OCI-LY7 (cell line): ENCODE data around the gene MACC1. TPM values are rescaled to one million over a fixed set of nuclear protein-coding genes. Genes with fewer than 3 reads are reported as not detected.

Experiments
- BruUV-seq: library from RNA; stranded (reverse); fragments of 400-500 nt; replicated peaks from 2 replicates; lab custom pipeline; 2021; lab: Mats Ljungman, UMichigan
- CTCF ChIA-PET: fragments of 300-600 bp; sonication (Branson Sonifier 250); formaldehyde crosslinking; loops from one replicate; lab custom pipeline; 2022; ENCODE audit warnings: antibody characterized with exemption; ENCODE audit not compliant: unreplicated experiment; lab: Charles Lee
- POLR2A ChIA-PET: fragments of 300-600 bp; sonication (Branson Sonifier 250); formaldehyde crosslinking; loops from one replicate; lab custom pipeline; 2022; ENCODE audit warnings: antibody characterized with exemption; lab: Charles Lee
- DNase-seq: peaks from one replicate; pipeline ENCODE4 v3.0.0-alpha.2; 2015; ENCODE audit warnings: low spot score
- H2AFZ ChIP-seq: fragments of 200-600 bp; sonication (generic), shearing (Covaris generic); 2 replicates; pipeline ENCODE4 v1.6.1; 2014; ENCODE audit warnings: mild to moderate bottlenecking, antibody characterized with exemption, low read length, moderate library complexity
- H3K27ac ChIP-seq: fragments of 200-600 bp; sonication (generic); 2 replicates; pipeline ENCODE4 v1.5.1; 2014; ENCODE audit warnings: mixed run types, low read depth, mild to moderate bottlenecking, moderate library complexity, low read length, inconsistent platforms; ENCODE audit not compliant: poor library complexity, severe bottlenecking
- H3K36me3 ChIP-seq: fragments of 200-600 bp; sonication (generic); 2 replicates; pipeline ENCODE4 v1.6.1; 2014; ENCODE audit warnings: mild to moderate bottlenecking, antibody characterized with exemption, low read length, moderate library complexity, mixed read lengths; ENCODE audit not compliant: insufficient read depth
- H3K4me1 ChIP-seq: fragments of 200-600 bp; sonication (generic); 2 replicates; pipeline ENCODE4 v1.5.1; 2014; ENCODE audit warnings: mild to moderate bottlenecking, low read length; ENCODE audit not compliant: insufficient read depth, poor library complexity, severe bottlenecking
- H3K4me2 ChIP-seq: fragments of 200-600 bp; sonication (generic); 2 replicates; pipeline ENCODE4 v1.6.1; 2014; ENCODE audit warnings: mild to moderate bottlenecking, low read length
- H3K4me3 ChIP-seq: fragments of 200-600 bp; sonication (generic); 2 replicates; pipeline ENCODE4 v1.5.1; 2014; ENCODE audit warnings: mild to moderate bottlenecking, low read depth, low read length; ENCODE audit not compliant: poor library complexity, severe bottlenecking
- H3K79me2 ChIP-seq: fragments of 200-600 bp; sonication (generic); 2 replicates; pipeline ENCODE4 v1.6.1; 2016; ENCODE audit warnings: low read depth, mild to moderate bottlenecking, low read length, moderate library complexity, mixed read lengths; ENCODE audit not compliant: insufficient read depth
- H3K9me2 ChIP-seq: fragments of 200-600 bp; sonication (generic); 2 replicates; pipeline ENCODE4 v1.6.1; 2016; ENCODE audit warnings: mild to moderate bottlenecking, low read length, mixed read lengths; ENCODE audit not compliant: insufficient read depth
- H3K9me3 ChIP-seq: fragments of 200-600 bp; sonication (generic); 2 replicates; pipeline ENCODE4 v1.6.1; 2014; ENCODE audit warnings: mild to moderate bottlenecking, mixed run types, low read length, mixed read lengths
- H4K20me1 ChIP-seq: fragments of 200-600 bp; sonication (generic); 2 replicates; pipeline ENCODE4 v1.6.1; 2014; ENCODE audit warnings: mild to moderate bottlenecking, antibody characterized with exemption, low read length, moderate library complexity, mixed read lengths; ENCODE audit not compliant: insufficient read depth
- EZH2phosphoT487 ChIP-seq: fragments of 200-600 bp; sonication (generic); IDR thresholded peaks from 2 replicates; pipeline ENCODE4 v1.6.1; 2018; ENCODE audit warnings: low read depth, borderline replicate concordance, mild to moderate bottlenecking, mixed run types, antibody characterized with exemption, low read length, moderate library complexity, mixed read lengths
- intact Hi-C: fragments of 100-400 bp; cut with micrococcal nuclease; formaldehyde crosslinking; loops from one replicate; pipeline ENCODE4 v1.10.0; 2022; ENCODE audit not compliant: unreplicated experiment
- total RNA-seq, 2 experiments: library from RNA; depleted of rRNA in 1 of 2; stranded (reverse); fragments of >200 nt in 1 of 2; shearing (Covaris generic) in 1 of 2; gene quantifications; 2 replicates each; pipeline ENCODE4 v1.2.3, GENCODE V29; 2014 to 2022
- TF ChIP-seq, protein P1 (sequence below): fragments of 200-600 bp; sonication (generic); conservative IDR thresholded peaks from 2 replicates; pipeline ENCODE4 v1.5.1; 2014; ENCODE audit warnings: mild to moderate bottlenecking, antibody characterized with exemption, low read length, moderate library complexity, mixed read lengths

The MACC1 gene
- total RNA-seq, 2 experiments from 2014 or later: 5.0 to 11.1 TPM

DNA sequence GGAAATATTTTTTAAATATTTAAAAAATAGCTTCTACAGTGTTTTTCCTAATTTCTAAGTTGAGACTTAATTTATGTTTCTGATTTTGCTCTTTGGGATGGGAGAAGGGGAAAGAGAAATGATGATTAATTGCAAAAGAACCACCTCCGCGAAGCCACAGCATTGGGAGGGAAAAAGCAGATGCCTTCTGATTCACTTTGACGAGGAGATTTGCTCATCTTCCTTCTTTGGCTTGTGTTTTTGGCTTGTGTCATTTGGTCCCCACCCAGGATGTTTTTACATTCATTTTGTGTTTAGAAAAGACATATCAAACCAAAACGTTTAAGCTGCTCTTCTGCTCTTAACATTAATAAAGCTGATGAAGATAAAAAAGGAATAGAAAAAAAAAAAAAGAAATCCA lies 121.7 kb downstream of the MACC1 start:
- Histone ChIP-seq H3K79me2 (no peaks in the 10 kb centered on the region), H3K27ac (no peak overlapping the region), H3K9me3 (no peaks in the 10 kb centered on the region), H3K4me1 (no peaks in the 10 kb centered on the region), H3K9me2 (no peaks in the 10 kb centered on the region), H3K4me3 (no peak overlapping the region), H2AFZ (no peak overlapping the region), H3K36me3 (no peaks in the 10 kb centered on the region), H3K4me2 (no peak overlapping the region), H4K20me1 (no peaks in the 10 kb centered on the region)
- TF ChIP-seq, protein P1, sequence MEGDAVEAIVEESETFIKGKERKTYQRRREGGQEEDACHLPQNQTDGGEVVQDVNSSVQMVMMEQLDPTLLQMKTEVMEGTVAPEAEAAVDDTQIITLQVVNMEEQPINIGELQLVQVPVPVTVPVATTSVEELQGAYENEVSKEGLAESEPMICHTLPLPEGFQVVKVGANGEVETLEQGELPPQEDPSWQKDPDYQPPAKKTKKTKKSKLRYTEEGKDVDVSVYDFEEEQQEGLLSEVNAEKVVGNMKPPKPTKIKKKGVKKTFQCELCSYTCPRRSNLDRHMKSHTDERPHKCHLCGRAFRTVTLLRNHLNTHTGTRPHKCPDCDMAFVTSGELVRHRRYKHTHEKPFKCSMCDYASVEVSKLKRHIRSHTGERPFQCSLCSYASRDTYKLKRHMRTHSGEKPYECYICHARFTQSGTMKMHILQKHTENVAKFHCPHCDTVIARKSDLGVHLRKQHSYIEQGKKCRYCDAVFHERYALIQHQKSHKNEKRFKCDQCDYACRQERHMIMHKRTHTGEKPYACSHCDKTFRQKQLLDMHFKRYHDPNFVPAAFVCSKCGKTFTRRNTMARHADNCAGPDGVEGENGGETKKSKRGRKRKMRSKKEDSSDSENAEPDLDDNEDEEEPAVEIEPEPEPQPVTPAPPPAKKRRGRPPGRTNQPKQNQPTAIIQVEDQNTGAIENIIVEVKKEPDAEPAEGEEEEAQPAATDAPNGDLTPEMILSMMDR: no peak
- TF ChIP-seq EZH2phosphoT487: no peak
- ChIA-PET CTCF (no interaction called here), POLR2A (interaction anchor here (0.6 kb wide), 1 partner anchor 408 kb away, joined by 5 read pairs; no protein-coding TSS in a partner anchor)
- DNase-seq: no peak
- BruUV-seq: no TSS peak
- intact Hi-C loops: no loop called here

DNA sequence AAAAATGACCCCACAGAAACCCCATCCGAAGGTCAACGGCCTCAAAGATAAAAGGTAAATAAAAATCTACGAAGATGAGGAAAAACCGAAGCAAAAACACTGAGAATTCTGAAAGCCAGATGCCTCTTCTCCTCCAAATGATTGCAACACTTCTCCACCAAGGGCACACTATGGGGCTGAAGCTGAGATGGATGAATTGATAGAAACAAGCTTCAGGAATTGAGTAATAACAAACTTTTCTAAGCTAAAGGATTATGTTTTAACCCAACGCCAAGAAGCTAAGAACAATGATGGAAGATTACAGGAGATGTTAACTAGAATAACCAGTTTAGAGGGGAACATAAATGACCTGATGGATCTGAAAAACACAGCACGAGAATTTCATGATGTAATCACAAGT lies 127.8 kb downstream of the MACC1 start:
- H3K4me3 ChIP-seq: no peak overlapping the region
- H3K36me3 ChIP-seq: no peaks in the 10 kb centered on the region
- H3K4me1 ChIP-seq: no peaks in the 10 kb centered on the region
- no peaks in the 10 kb centered on the region for H3K9me2 ChIP-seq
- no peak overlapping the region for H3K4me2 ChIP-seq
- no peak for DNase-seq
- CTCF ChIA-PET: no interaction called here
- no peak overlapping the region for H3K27ac ChIP-seq
- no TSS peak for BruUV-seq
- no peak overlapping the region for H2AFZ ChIP-seq
- H3K9me3 ChIP-seq: no peaks in the 10 kb centered on the region
- H4K20me1 ChIP-seq: no peaks in the 10 kb centered on the region
- TF ChIP-seq EZH2phosphoT487: no peak
- TF ChIP-seq, protein P1: no peak
- POLR2A ChIA-PET: interaction anchor here (1.0 kb wide), 1 partner anchor 23 kb away, joined by 3 read pairs; no protein-coding TSS in a partner anchor
- intact Hi-C loops: no loop called here
- no peaks in the 10 kb centered on the region for H3K79me2 ChIP-seq

DNA sequence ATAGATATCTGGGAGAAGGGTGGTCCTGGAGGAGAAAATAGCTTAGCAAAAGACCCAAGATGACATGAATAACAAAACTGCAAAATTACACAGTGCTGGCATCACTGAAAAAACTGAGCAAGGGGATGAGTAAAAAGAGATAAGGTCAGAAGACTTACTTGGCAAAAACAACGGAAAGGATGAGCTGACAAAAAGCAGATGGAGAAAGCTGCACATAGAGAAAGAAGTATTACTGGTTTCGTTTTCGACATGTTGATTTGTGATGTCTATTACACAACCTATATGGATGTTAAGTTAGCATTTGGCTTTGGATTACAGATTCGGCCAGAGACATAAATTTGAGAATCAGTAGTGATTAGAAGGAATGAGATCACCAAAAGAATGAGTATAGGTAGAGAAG lies 132.1 kb downstream of the MACC1 start:
- Histone ChIP-seq H4K20me1 (no peaks in the 10 kb centered on the region), H3K4me3 (no peak overlapping the region), H3K36me3 (no peaks in the 10 kb centered on the region), H3K27ac (no peak overlapping the region), H3K9me3 (no peaks in the 10 kb centered on the region), H3K9me2 (no peaks in the 10 kb centered on the region), H3K4me1 (no peaks in the 10 kb centered on the region), H2AFZ (no peak overlapping the region), H3K79me2 (no peaks in the 10 kb centered on the region), H3K4me2 (no peak overlapping the region)
- ChIA-PET POLR2A (interaction anchor here (0.6 to 1.3 kb wide), 3 partner anchors 18 to 1447 kb away, joined by 3 read pairs; no protein-coding TSS in a partner anchor), CTCF (no interaction called here)
- BruUV-seq: no TSS peak
- DNase-seq: no peak
- TF ChIP-seq, protein P1: no peak
- TF ChIP-seq EZH2phosphoT487: no peak
- intact Hi-C loops: no loop called here
